GM19240 (cell line): Measurements from ENCODE around the gene CWF19L2.

Experiments
- DNase-seq: peaks from one replicate; pipeline ENCODE4 v3.0.0; 2011; ENCODE audit warnings: low spot score; ENCODE audit not compliant: insufficient read length

The CWF19L2 gene

DNA sequence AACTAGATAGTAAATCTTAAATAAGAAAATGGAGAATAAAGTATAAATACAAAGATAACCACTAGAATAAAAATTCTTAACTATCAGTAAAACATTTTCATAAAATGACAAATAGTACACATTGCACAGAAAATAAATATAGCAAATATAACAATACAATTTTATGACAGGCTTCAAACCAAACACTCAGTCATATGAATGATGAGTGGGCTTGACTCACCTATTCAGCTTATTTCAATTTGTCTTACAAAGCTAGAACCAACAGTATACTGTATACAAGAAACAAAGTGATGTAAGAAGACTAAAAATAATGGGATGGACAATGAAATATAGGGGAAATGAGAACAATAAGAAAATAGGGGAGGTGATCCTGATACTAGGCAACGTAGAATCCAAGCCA, 141.2 kb downstream of the CWF19L2 start:
- DNase-seq: no peak

- no peak for DNase-seq
Observed at GRCh38 chr11:107307991-107308390, 149.6 kb downstream of the CWF19L2 start.

DNA sequence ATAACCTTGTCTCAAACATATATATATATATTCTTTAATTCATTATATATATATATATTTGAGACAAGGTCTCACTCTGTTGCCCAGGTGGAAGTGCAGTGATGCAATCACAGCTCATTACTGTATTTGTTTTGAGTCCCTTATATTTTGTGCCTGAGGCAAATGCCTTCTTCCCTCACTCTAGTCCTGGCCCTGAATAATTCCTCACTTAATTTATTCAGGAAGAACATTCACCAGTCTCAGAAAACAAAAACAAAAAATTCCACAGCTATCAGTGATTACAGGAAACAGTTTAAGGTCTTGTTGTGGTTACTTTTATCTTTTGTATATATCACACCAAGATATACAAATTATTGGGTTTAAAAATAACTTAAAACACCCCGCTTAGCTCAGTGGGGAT, 155.7 kb downstream of the CWF19L2 start:
- DNase-seq: no peak

DNA sequence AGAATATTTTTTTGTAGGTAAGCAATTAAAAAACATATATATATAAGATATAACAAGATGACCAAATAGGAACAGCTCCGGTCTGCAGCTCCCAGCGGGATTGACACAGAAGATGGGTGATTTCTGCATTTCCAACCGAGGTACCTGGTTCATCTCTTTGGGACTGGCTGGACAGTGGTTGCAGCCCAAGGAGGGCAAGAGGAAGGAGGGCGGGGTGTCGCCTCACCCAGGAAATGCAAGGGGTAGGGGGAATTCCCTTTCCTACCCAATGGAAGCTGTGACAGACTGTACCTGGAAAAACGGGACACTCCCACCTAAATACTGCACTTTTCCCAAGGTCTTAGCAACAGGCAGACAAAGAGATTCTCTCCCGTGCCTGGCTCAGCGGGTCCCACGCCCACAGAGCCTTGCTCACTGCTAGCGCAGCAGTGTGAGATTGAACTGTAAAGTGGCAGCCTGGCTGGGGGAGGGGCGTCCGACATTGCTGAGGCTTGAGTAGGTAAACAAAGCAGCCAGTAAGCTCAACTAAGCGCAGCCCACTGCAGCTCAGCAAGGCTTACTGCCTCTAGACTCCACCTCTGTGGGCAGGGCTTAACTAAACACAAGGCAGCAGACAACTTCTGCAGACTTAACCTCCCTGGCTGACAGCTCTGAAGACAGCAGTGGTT, 163.8 kb downstream of the CWF19L2 start:
- no peak for DNase-seq

DNA sequence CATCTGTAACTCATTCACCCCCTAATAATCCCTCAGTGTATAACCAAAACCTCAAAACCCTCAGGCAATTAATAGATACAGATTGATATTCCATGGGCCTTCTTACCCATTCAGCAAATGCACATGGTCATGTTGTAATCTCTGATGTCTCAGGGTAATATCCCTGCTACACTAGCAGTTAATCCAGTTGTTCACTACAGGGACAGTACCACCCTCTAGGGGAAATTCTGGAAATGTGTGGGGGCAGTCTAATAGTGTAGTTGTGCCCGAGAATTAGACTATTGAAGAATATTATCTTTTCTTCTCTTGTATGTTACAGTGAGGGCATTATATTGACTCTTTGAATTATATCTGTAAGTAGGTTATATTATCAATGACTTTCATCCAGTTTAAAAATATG, 175.4 kb downstream of the CWF19L2 start:
- DNase-seq: no peak
